GM21360 (cell line): ENCODE results near the gene STPG3.
A peak's percentile ranks its signal among the peaks of the same experiment; 100 is the strongest.

Experiments used
- ATAC-seq: cut with Tn5 transposase; IDR thresholded peaks from one replicate; pipeline ENCODE4 v1.9.1; 2021; ENCODE audit warnings: mild to moderate bottlenecking, moderate library complexity; ENCODE audit not compliant: unreplicated experiment

Gene STPG3

GRCh38 chr9:137264067-137264466 lies 13.0 kb downstream of the STPG3 start:
- no peak for ATAC-seq

- ATAC-seq, result no peak
Measured at GRCh38 chr9:137265496-137266161, 14.5 kb downstream of the STPG3 start.

- no peak for ATAC-seq
Measured at GRCh38 chr9:137266162-137266527, 15.1 kb downstream of the STPG3 start.

GRCh38 chr9:137266585-137267453 lies 15.7 kb downstream of the STPG3 start:
- no peak for ATAC-seq

- ATAC-seq, result no peak
Measured at GRCh38 chr9:137267933-137268355, 16.9 kb downstream of the STPG3 start.

GRCh38 chr9:137268538-137269201 lies 17.6 kb downstream of the STPG3 start:
- no peak for ATAC-seq

GRCh38 chr9:137269231-137269772 lies 18.2 kb downstream of the STPG3 start:
- ATAC-seq, result no peak

- ATAC-seq, result no peak
Measured at GRCh38 chr9:137270929-137271695, 20.0 kb downstream of the STPG3 start.

GRCh38 chr9:137271696-137272076 lies 20.6 kb downstream of the STPG3 start:
- no peak for ATAC-seq

GRCh38 chr9:137272241-137273094 lies 21.4 kb downstream of the STPG3 start:
- no peak for ATAC-seq

GRCh38 chr9:137273095-137273490 lies 22.0 kb downstream of the STPG3 start:
- no peak for ATAC-seq

- no peak for ATAC-seq
Measured at GRCh38 chr9:137273611-137274320, 22.7 kb downstream of the STPG3 start.

- ATAC-seq, result no peak
Measured at GRCh38 chr9:137275203-137275587, 24.1 kb downstream of the STPG3 start.

- ATAC-seq, result no peak
Measured at GRCh38 chr9:137275588-137276472, 24.7 kb downstream of the STPG3 start.

GRCh38 chr9:137276473-137277328 lies 25.6 kb downstream of the STPG3 start:
- ATAC-seq, result no peak

- peak; percentile 47 for ATAC-seq
Measured at GRCh38 chr9:137277329-137278041, 26.4 kb downstream of the STPG3 start, which contains the start of gene TOR4A. TOR4A (plus strand) TSS chr9:137277726; CDS start chr9:137278690, 964 bp downstream.
